Bronchial epithelial cell (primary cell): ENCODE measurements around the gene ASIC5. TPM values are rescaled to one million over a fixed set of nuclear protein-coding genes. Genes with fewer than 3 reads are reported as not detected.

Source experiments
- DNase-seq: peaks from one replicate; pipeline ENCODE4 v3.0.0-alpha.2; 2010; ENCODE audit warnings: low read depth
- FAIRE-seq: peaks from 2 replicates; lab custom pipeline; 2011; peaks lifted over from hg19 to GRCh38; lab: Jason Lieb, UNC
- H3K27me3 ChIP-seq: 2 replicates; pipeline ENCODE4 v1.5.1; 2011; ENCODE audit warnings: low read length; ENCODE audit not compliant: control insufficient read depth, insufficient read depth
- H3K36me3 ChIP-seq: 2 replicates; pipeline ENCODE4 v1.5.1; 2011; ENCODE audit warnings: low read length; ENCODE audit not compliant: control insufficient read depth, insufficient read depth
- H3K4me3 ChIP-seq: 2 replicates; pipeline ENCODE4 v1.5.1; 2011; ENCODE audit warnings: mild to moderate bottlenecking, low read depth, low read length, control low read depth
- CTCF ChIP-seq: IDR thresholded peaks from 2 replicates; pipeline ENCODE4 v1.5.1; 2011; ENCODE audit warnings: mild to moderate bottlenecking, moderate library complexity, low read length, control low read depth, inconsistent platforms; ENCODE audit not compliant: insufficient read depth, severe bottlenecking
- total RNA-seq: library from RNA; depleted of rRNA; stranded (reverse); fragments of >200 nt; gene quantifications from 2 replicates; pipeline ENCODE4 v1.2.1, GENCODE V29; 2014

ASIC5 gene
- total RNA-seq, 1 donor from 2014 or later, result not detected

- no peak for DNase-seq
- no peak for TF ChIP-seq CTCF
These were observed 19.1 kb downstream of the ASIC5 start for GRCh38 chr4:155846929-155847328.

GRCh38 chr4:155842080-155842479 is 24.0 kb downstream of the ASIC5 start:
- DNase-seq (no peak), FAIRE-seq (no peak)
- TF ChIP-seq CTCF, result no peak
- Histone ChIP-seq H3K4me3 (no peak overlapping the region), H3K36me3 (no peaks in the 10 kb centered on the region), H3K27me3 (no peaks in the 10 kb centered on the region)

More at GRCh38 chr4:155846929-155847328, 19.1 kb downstream of the ASIC5 start:
- Histone ChIP-seq H3K27me3 (no peaks in the 10 kb centered on the region), H3K4me3 (no peak overlapping the region), H3K36me3 (no peaks in the 10 kb centered on the region)
- FAIRE-seq, result no peak

- H3K27me3 ChIP-seq, result no peaks in the 10 kb centered on the region
- DNase-seq, result no peak
- no peaks in the 10 kb centered on the region for H3K36me3 ChIP-seq
- no peak overlapping the region for H3K4me3 ChIP-seq
- no peak for FAIRE-seq
- TF ChIP-seq CTCF, result no peak
These were observed 28.8 kb downstream of the ASIC5 start for GRCh38 chr4:155837203-155837796.

- Histone ChIP-seq H3K4me3 (no peak overlapping the region), H3K36me3 (no peaks in the 10 kb centered on the region), H3K27me3 (no peaks in the 10 kb centered on the region)
- no peak for FAIRE-seq
- no peak for DNase-seq
- TF ChIP-seq CTCF, result no peak
These were observed 33.4 kb downstream of the ASIC5 start for GRCh38 chr4:155832664-155833063.

GRCh38 chr4:155828628-155829027 is 37.4 kb downstream of the ASIC5 start:
- TF ChIP-seq CTCF, result no peak
- no peaks in the 10 kb centered on the region for H3K36me3 ChIP-seq
- no peak for FAIRE-seq
- H3K27me3 ChIP-seq, result no peaks in the 10 kb centered on the region
- H3K4me3 ChIP-seq, result no peak overlapping the region
- no peak for DNase-seq

GRCh38 chr4:155822572-155822971 is 43.5 kb downstream of the ASIC5 start:
- FAIRE-seq (no peak), DNase-seq (peak; percentile 77)
- TF ChIP-seq CTCF, result no peak
- Histone ChIP-seq H3K27me3 (peaks cover 2% of the 10 kb centered on the region), H3K36me3 (no peaks in the 10 kb centered on the region), H3K4me3 (no peak overlapping the region)
